Body of pancreas (tissue), 4 donors: ENCODE results near the gene EHBP1L1.

Source experiments
- CTCF ChIP-seq, 7 experiments: fragments of 450-650 bp in 4 of 7; fragments of 200-600 bp in 3 of 7; sonication (generic) in 3 of 7; IDR thresholded peaks; one replicate each; pipeline ENCODE4 v1.5.1; 2016 to 2019; ENCODE audit warnings: antibody characterized with exemption in 7 of 7
- POLR2A ChIP-seq, 3 donors: fragments of 450-650 bp; IDR thresholded peaks; one replicate each; pipeline ENCODE4 v1.6.1; 2016; ENCODE audit warnings: antibody characterized with exemption in 3 of 3, mild to moderate bottlenecking in 2 of 3

GRCh38 chr11:65559951-65560537 is 15.8 kb upstream of the EHBP1L1 start:
- TF ChIP-seq CTCF (IDR thresholded peaks at IDR 0.05) (no peak), POLR2A (IDR thresholded peaks at IDR 0.05) (no peak)
